HepG2 (cell line): ENCODE measurements around the gene CFI. TPM values are rescaled to one million over a fixed set of nuclear protein-coding genes. Genes with fewer than 3 reads are reported as not detected.
A peak's percentile ranks its signal among the peaks of the same experiment; 100 is the strongest.

Experiments used
- BRD4 ChIP-seq: sonication (generic); formaldehyde crosslinking; IDR thresholded peaks from 2 replicates; pipeline ENCODE4 v1.4.0; 2020; ENCODE audit warnings: missing genetic modification reagents
- HCFC1 ChIP-seq: fragments of 150-350 bp; IDR thresholded peaks from 2 replicates; pipeline ENCODE4 v1.6.1; 2014; ENCODE audit warnings: low read depth, low read length
- RBFOX2 ChIP-seq: fragments of 200-400 bp; formaldehyde crosslinking; IDR thresholded peaks from 2 replicates; pipeline ENCODE4 v1.6.1; 2017; ENCODE audit warnings: low read depth, mild to moderate bottlenecking, low read length
- REL ChIP-seq: sonication (generic); formaldehyde crosslinking; conservative IDR thresholded peaks from 2 replicates; pipeline ENCODE4 v1.8.0; 2022; ENCODE audit warnings: mild to moderate bottlenecking, missing genetic modification reagents, moderate library complexity
- SAP130 ChIP-seq: IDR thresholded peaks from 2 replicates; pipeline ENCODE4 v1.6.1; 2016; ENCODE audit warnings: low read depth
- TAF15 ChIP-seq: fragments of 200-400 bp; formaldehyde crosslinking; IDR thresholded peaks from one replicate; pipeline ENCODE4 v1.6.1; 2018; ENCODE audit warnings: mild to moderate bottlenecking, low read depth, low read length; ENCODE audit not compliant: poor library complexity, severe bottlenecking
- TCF7L2 ChIP-seq: IDR thresholded peaks from 2 replicates; pipeline ENCODE4 v1.6.1; 2011; ENCODE audit warnings: mild to moderate bottlenecking, low read depth, low read length, moderate library complexity
- THAP9 ChIP-seq: sonication (generic); formaldehyde crosslinking; IDR thresholded peaks from 2 replicates; pipeline ENCODE4; 2020; ENCODE audit warnings: missing genetic modification reagents, mild to moderate bottlenecking, borderline replicate concordance
- ZBTB39 ChIP-seq: sonication (generic); formaldehyde crosslinking; IDR thresholded peaks from 2 replicates; pipeline ENCODE4 v1.5.0; 2020; ENCODE audit warnings: missing genetic modification reagents
- ZFP1 ChIP-seq: IDR thresholded peaks from 2 replicates; pipeline ENCODE4 v1.6.1; 2016
- ZKSCAN5 ChIP-seq: sonication (generic); formaldehyde crosslinking; IDR thresholded peaks from 2 replicates; pipeline ENCODE4 v1.5.1; 2020; ENCODE audit warnings: mild to moderate bottlenecking, missing genetic modification reagents
- ZKSCAN8 ChIP-seq: IDR thresholded peaks from 2 replicates; pipeline ENCODE4 v1.6.1; 2016; ENCODE audit warnings: borderline replicate concordance, missing genetic modification reagents, missing compliant biosample characterization
- ZNF160 ChIP-seq: sonication (generic); formaldehyde crosslinking; IDR thresholded peaks from 2 replicates; pipeline ENCODE4 v1.8.0; 2022; ENCODE audit warnings: mild to moderate bottlenecking, inconsistent platforms, missing genetic modification reagents
- ZNF496 ChIP-seq: sonication (generic); formaldehyde crosslinking; IDR thresholded peaks from 2 replicates; pipeline ENCODE4 v1.8.1; 2023; ENCODE audit warnings: mild to moderate bottlenecking, moderate library complexity, missing genetic modification reagents; ENCODE audit not compliant: insufficient replicate concordance
- ZNF558 ChIP-seq: sonication (generic); formaldehyde crosslinking; IDR thresholded peaks from 2 replicates; pipeline ENCODE4 v1.9.0; 2022; ENCODE audit warnings: mild to moderate bottlenecking, missing genetic modification reagents, borderline replicate concordance
- ZNF629 ChIP-seq: sonication (generic); formaldehyde crosslinking; conservative IDR thresholded peaks from 2 replicates; pipeline ENCODE4 v1.5.0; 2020; ENCODE audit warnings: missing genetic modification reagents
- polyA plus RNA-seq, 8 experiments: library from polyadenylated mRNA; depleted of rRNA in 3 of 8; stranded (reverse) in 7 of 8; unstranded in 1 of 8; fragments of >200 nt; fragmentation: Illumina TruSeq in 4 of 8; extraction: Trizol in 4 of 8; gene quantifications; 2 replicates each; pipeline versions ENCODE4 v1.2.1 to v1.2.3, GENCODE V29; 2011 to 2016; ENCODE audit warnings: low read depth in 4 of 8, missing spikeins in 1 of 8, mixed read lengths in 1 of 8; ENCODE audit not compliant: insufficient read depth in 1 of 8
- total RNA-seq, 5 experiments: library from RNA; depleted of rRNA; stranded (reverse); fragments of >200 nt; fragmentation: Illumina TruSeq; extraction: Trizol; gene quantifications; 2 replicates each; pipeline ENCODE4 v1.2.3, GENCODE V29; 2016; ENCODE audit warnings: low read depth in 1 of 5
- TF ChIP-seq, protein P1 (sequence below): sonication (generic); formaldehyde crosslinking; IDR thresholded peaks from 2 replicates; pipeline ENCODE4 v1.5.1; 2020; ENCODE audit warnings: mild to moderate bottlenecking, missing genetic modification reagents, moderate library complexity
- TF ChIP-seq, protein P2 (sequence below): IDR thresholded peaks from 2 replicates; pipeline ENCODE4 v1.6.1; 2016

Gene CFI
- total and polyA plus RNA-seq, 2 of the 13 experiments (the other 11 are each of a cell fraction or from before 2014, with no cell fraction given): 284 to 337 TPM

DNA sequence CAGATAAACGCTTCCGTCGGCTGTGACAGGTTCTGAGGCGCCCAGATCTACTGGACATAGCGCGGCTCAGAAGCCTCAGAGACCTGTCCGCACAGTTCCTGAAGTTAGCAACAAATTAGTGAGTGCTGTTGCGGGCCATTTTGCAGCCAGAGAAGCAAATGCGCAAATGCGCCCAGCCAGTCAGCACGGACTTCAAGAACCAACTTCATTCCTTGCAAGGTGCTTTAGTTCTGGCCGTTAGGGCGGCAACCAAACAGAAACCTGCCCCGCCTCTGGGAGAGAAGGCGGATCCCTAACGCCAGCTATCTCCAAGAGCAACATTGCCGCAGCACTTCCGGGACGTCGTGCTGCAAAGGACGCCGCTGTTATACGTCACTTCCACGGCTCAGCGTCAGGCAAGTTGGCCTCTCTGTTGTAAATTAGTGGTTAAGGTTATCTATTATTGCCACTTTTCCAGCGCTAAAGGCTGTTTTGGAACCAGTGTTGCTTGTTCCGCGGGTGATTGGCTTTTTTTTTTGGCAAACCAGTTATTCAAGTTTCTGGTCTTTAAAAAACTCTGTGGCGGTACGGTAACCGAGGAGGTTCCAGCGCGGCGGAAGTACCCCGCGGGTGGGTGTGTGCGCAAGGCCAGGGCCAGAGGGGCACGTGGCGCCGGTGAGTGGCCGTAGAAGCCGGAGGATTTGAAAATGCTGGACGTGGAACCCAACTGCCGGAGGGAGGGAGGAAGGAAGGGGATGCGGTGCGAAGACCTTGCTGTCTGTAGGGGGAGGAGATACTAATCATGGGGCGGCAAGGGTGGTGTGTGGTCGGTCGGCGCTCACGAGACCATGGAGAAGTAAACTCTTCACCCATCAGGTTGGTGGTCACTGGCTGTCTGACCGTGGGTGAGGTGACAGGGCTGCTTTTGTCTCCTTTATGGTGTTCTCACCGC, 13.6 kb upstream of the CFI start, which contains the start of gene GAR1 (continued):
- TF ChIP-seq, protein P1, sequence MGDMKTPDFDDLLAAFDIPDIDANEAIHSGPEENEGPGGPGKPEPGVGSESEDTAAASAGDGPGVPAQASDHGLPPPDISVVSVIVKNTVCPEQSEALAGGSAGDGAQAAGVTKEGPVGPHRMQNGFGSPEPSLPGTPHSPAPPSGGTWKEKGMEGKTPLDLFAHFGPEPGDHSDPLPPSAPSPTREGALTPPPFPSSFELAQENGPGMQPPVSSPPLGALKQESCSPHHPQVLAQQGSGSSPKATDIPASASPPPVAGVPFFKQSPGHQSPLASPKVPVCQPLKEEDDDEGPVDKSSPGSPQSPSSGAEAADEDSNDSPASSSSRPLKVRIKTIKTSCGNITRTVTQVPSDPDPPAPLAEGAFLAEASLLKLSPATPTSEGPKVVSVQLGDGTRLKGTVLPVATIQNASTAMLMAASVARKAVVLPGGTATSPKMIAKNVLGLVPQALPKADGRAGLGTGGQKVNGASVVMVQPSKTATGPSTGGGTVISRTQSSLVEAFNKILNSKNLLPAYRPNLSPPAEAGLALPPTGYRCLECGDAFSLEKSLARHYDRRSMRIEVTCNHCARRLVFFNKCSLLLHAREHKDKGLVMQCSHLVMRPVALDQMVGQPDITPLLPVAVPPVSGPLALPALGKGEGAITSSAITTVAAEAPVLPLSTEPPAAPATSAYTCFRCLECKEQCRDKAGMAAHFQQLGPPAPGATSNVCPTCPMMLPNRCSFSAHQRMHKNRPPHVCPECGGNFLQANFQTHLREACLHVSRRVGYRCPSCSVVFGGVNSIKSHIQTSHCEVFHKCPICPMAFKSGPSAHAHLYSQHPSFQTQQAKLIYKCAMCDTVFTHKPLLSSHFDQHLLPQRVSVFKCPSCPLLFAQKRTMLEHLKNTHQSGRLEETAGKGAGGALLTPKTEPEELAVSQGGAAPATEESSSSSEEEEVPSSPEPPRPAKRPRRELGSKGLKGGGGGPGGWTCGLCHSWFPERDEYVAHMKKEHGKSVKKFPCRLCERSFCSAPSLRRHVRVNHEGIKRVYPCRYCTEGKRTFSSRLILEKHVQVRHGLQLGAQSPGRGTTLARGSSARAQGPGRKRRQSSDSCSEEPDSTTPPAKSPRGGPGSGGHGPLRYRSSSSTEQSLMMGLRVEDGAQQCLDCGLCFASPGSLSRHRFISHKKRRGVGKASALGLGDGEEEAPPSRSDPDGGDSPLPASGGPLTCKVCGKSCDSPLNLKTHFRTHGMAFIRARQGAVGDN (CRISPR knock-in tag): peak; percentile 99
- TF ChIP-seq ZNF496 (CRISPR knock-in tag) (no peak), REL (0 out of 2 replicates have a peak, but pooled peaks have one; percentile 42), BRD4 (CRISPR knock-in tag) (peak; percentile 75; the same call in 1 of the 2 replicates), ZNF558 (CRISPR knock-in tag) (no peak; the same call in 1 of the 2 replicates), ZNF629 (CRISPR knock-in tag) (no peak), TCF7L2 (no peak), ZBTB39 (no peak), SAP130 (CRISPR knock-in tag) (peak; percentile 98), ZNF160 (CRISPR knock-in tag) (no peak), TAF15 (no peak), THAP9 (CRISPR knock-in tag) (peak; percentile 84; the same call in 1 of the 2 replicates), ZKSCAN8 (CRISPR knock-in tag) (peak; percentile 53; the same call in 1 of the 2 replicates), ZFP1 (CRISPR knock-in tag) (no peak), HCFC1 (peak; percentile 59), RBFOX2 (peak; percentile 65), ZKSCAN5 (no peak)
- TF ChIP-seq, protein P2, sequence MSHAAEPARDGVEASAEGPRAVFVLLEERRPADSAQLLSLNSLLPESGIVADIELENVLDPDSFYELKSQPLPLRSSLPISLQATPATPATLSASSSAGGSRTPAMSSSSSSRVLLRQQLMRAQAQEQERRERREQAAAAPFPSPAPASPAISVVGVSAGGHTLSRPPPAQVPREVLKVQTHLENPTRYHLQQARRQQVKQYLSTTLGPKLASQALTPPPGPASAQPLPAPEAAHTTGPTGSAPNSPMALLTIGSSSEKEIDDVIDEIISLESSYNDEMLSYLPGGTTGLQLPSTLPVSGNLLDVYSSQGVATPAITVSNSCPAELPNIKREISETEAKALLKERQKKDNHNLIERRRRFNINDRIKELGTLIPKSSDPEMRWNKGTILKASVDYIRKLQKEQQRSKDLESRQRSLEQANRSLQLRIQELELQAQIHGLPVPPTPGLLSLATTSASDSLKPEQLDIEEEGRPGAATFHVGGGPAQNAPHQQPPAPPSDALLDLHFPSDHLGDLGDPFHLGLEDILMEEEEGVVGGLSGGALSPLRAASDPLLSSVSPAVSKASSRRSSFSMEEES (CRISPR knock-in tag): peak; percentile 40; the same call in 1 of the 2 replicates
